ENCODE results near the gene NUMBL.
"Not testable (repeated sequence)": the region's sequence is repeated elsewhere in the genome, so short reads cannot be mapped to it uniquely, and the experiment has no call there.

NUMBL gene

GRCh38 chr19:40736661-40737060 is 46.2 kb upstream of the NUMBL start:
- H3K79me2 ChIP-seq (ENCODE audit: insufficient read depth, low read length) = no peaks in the 10 kb centered on the region
- H3K27ac ChIP-seq (ENCODE audit: low read depth, low read length) = no peak overlapping the region
- no peak overlapping the region for H2AFZ ChIP-seq (ENCODE audit: low read depth, low read length, severe bottlenecking)
- no peaks in the 10 kb centered on the region for H3K9me2 ChIP-seq (replicated peaks; ENCODE audit: insufficient read depth, low read length)
- H3K36me3 ChIP-seq (ENCODE audit: low read length) = no peaks in the 10 kb centered on the region
- no peak for TF ChIP-seq EZH2phosphoT487 (conservative IDR thresholded peaks at IDR 0.05; ENCODE audit: low read length)
- no peak for TF ChIP-seq CTCF (IDR thresholded peaks at IDR 0.05; ENCODE audit: insufficient read depth, low read length, poor library complexity, severe bottlenecking)
- H3K9ac ChIP-seq (ENCODE audit: low read length) = no peak overlapping the region
- H3F3A ChIP-seq (ENCODE audit: insufficient read depth) = no peaks in the 10 kb centered on the region
- H3K27me3 ChIP-seq (ENCODE audit: low read length) = no peaks in the 10 kb centered on the region
- H3K4me2 ChIP-seq (ENCODE audit: low read depth, low read length, poor library complexity, severe bottlenecking) = no peak overlapping the region
- no peak overlapping the region for H3K4me3 ChIP-seq (ENCODE audit: insufficient read depth, low read length, poor library complexity, severe bottlenecking)
- no peaks in the 10 kb centered on the region for H4K20me1 ChIP-seq (ENCODE audit: low read depth, low read length)
- no peaks in the 10 kb centered on the region for H3K9me3 ChIP-seq (ENCODE audit: insufficient read depth, low read length)

- H3K27ac ChIP-seq (ENCODE audit: low read depth, low read length) = no peak overlapping the region
- no peaks in the 10 kb centered on the region for H3K79me2 ChIP-seq (ENCODE audit: insufficient read depth, low read length)
- H3K4me3 ChIP-seq (ENCODE audit: insufficient read depth, low read length, poor library complexity, severe bottlenecking) = no peak overlapping the region
- no peak overlapping the region for H3K9ac ChIP-seq (ENCODE audit: low read length)
- H3K36me3 ChIP-seq (ENCODE audit: low read length) = no peaks in the 10 kb centered on the region
- H3K9me3 ChIP-seq (ENCODE audit: insufficient read depth, low read length) = no peaks in the 10 kb centered on the region
- no peak overlapping the region for H3K4me2 ChIP-seq (ENCODE audit: low read depth, low read length, poor library complexity, severe bottlenecking)
- no peaks in the 10 kb centered on the region for H3K9me2 ChIP-seq (replicated peaks; ENCODE audit: insufficient read depth, low read length)
- no peaks in the 10 kb centered on the region for H3K27me3 ChIP-seq (ENCODE audit: low read length)
- no peaks in the 10 kb centered on the region for H4K20me1 ChIP-seq (ENCODE audit: low read depth, low read length)
- H2AFZ ChIP-seq (ENCODE audit: low read depth, low read length, severe bottlenecking) = no peak overlapping the region
- no peaks in the 10 kb centered on the region for H3F3A ChIP-seq (ENCODE audit: insufficient read depth)
- TF ChIP-seq CTCF (IDR thresholded peaks at IDR 0.05; ENCODE audit: insufficient read depth, low read length, poor library complexity, severe bottlenecking) = no peak
- TF ChIP-seq EZH2phosphoT487 (conservative IDR thresholded peaks at IDR 0.05; ENCODE audit: low read length) = no peak
These were observed 44.7 kb upstream of the NUMBL start for GRCh38 chr19:40735013-40735771.

GRCh38 chr19:40733149-40733548 is 42.7 kb upstream of the NUMBL start:
- no peak overlapping the region for H2AFZ ChIP-seq (ENCODE audit: low read depth, low read length, severe bottlenecking)
- H3K9me3 ChIP-seq (ENCODE audit: insufficient read depth, low read length) = no peaks in the 10 kb centered on the region
- no peaks in the 10 kb centered on the region for H3K79me2 ChIP-seq (ENCODE audit: insufficient read depth, low read length)
- no peak overlapping the region for H3K4me3 ChIP-seq (ENCODE audit: insufficient read depth, low read length, poor library complexity, severe bottlenecking)
- no peaks in the 10 kb centered on the region for H3K36me3 ChIP-seq (ENCODE audit: low read length)
- H3K9me2 ChIP-seq (replicated peaks; ENCODE audit: insufficient read depth, low read length) = no peaks in the 10 kb centered on the region
- no peaks in the 10 kb centered on the region for H4K20me1 ChIP-seq (ENCODE audit: low read depth, low read length)
- no peak for TF ChIP-seq EZH2phosphoT487 (conservative IDR thresholded peaks at IDR 0.05; ENCODE audit: low read length)
- no peak for TF ChIP-seq CTCF (IDR thresholded peaks at IDR 0.05; ENCODE audit: insufficient read depth, low read length, poor library complexity, severe bottlenecking)
- H3K27ac ChIP-seq (ENCODE audit: low read depth, low read length) = no peak overlapping the region
- H3F3A ChIP-seq (ENCODE audit: insufficient read depth) = no peaks in the 10 kb centered on the region
- H3K27me3 ChIP-seq (ENCODE audit: low read length) = no peaks in the 10 kb centered on the region
- no peak overlapping the region for H3K4me2 ChIP-seq (ENCODE audit: low read depth, low read length, poor library complexity, severe bottlenecking)
- no peak overlapping the region for H3K9ac ChIP-seq (ENCODE audit: low read length)

GRCh38 chr19:40732304-40732703 is 41.9 kb upstream of the NUMBL start:
- not testable (repeated sequence) for H3F3A ChIP-seq (ENCODE audit: insufficient read depth); H3K27me3 ChIP-seq (ENCODE audit: low read length); H2AFZ ChIP-seq (ENCODE audit: low read depth, low read length, severe bottlenecking); H3K36me3 ChIP-seq (ENCODE audit: low read length); H3K79me2 ChIP-seq (ENCODE audit: insufficient read depth, low read length); H3K4me2 ChIP-seq (ENCODE audit: low read depth, low read length, poor library complexity, severe bottlenecking); H4K20me1 ChIP-seq (ENCODE audit: low read depth, low read length); H3K27ac ChIP-seq (ENCODE audit: low read depth, low read length); H3K9me3 ChIP-seq (ENCODE audit: insufficient read depth, low read length); H3K4me3 ChIP-seq (ENCODE audit: insufficient read depth, low read length, poor library complexity, severe bottlenecking); H3K9ac ChIP-seq (ENCODE audit: low read length); H3K9me2 ChIP-seq (replicated peaks; ENCODE audit: insufficient read depth, low read length)

- H3K9me3 ChIP-seq (ENCODE audit: insufficient read depth, low read length); H3K79me2 ChIP-seq (ENCODE audit: insufficient read depth, low read length); H3K27ac ChIP-seq (ENCODE audit: low read depth, low read length); H3K4me3 ChIP-seq (ENCODE audit: insufficient read depth, low read length, poor library complexity, severe bottlenecking); H3K36me3 ChIP-seq (ENCODE audit: low read length); H3K9me2 ChIP-seq (replicated peaks; ENCODE audit: insufficient read depth, low read length); H3K9ac ChIP-seq (ENCODE audit: low read length); H3K27me3 ChIP-seq (ENCODE audit: low read length); H2AFZ ChIP-seq (ENCODE audit: low read depth, low read length, severe bottlenecking); H4K20me1 ChIP-seq (ENCODE audit: low read depth, low read length); H3K4me2 ChIP-seq (ENCODE audit: low read depth, low read length, poor library complexity, severe bottlenecking); H3F3A ChIP-seq (ENCODE audit: insufficient read depth): not testable (repeated sequence)
These were observed 39.6 kb upstream of the NUMBL start for GRCh38 chr19:40730065-40730464.

Data from SU-DHL-6 (cell line).